Measurements from ENCODE around the gene ZEB1.

ZEB1 gene

DNA sequence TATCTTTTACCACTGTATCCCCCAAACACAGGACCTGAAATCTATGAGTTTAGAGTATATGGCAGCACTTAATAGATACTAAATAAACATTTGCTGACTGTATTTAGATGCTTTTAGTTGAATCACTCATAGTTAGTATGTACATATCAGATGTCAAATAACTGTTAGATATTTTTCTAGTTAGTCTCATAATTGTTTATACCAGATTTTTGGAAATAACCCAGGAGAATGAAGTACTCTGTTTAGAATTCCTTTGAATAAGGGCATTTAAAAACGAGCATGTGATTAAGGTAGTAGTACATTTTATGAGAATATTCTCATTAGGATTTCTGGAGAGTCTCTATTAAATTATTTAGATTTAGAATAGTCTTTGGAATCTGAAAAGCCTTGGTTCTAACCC, 22.3 kb upstream of the ZEB1 start:
- Histone ChIP-seq H3K4me1 (no peaks in the 10 kb centered on the region), H3K27me3 (no peaks in the 10 kb centered on the region), H3K4me3 (ENCODE audit: low read depth, low read length) (no peak overlapping the region), H3K9me3 (no peaks in the 10 kb centered on the region), H3K36me3 (no peaks in the 10 kb centered on the region)
- TF ChIP-seq, protein P1, sequence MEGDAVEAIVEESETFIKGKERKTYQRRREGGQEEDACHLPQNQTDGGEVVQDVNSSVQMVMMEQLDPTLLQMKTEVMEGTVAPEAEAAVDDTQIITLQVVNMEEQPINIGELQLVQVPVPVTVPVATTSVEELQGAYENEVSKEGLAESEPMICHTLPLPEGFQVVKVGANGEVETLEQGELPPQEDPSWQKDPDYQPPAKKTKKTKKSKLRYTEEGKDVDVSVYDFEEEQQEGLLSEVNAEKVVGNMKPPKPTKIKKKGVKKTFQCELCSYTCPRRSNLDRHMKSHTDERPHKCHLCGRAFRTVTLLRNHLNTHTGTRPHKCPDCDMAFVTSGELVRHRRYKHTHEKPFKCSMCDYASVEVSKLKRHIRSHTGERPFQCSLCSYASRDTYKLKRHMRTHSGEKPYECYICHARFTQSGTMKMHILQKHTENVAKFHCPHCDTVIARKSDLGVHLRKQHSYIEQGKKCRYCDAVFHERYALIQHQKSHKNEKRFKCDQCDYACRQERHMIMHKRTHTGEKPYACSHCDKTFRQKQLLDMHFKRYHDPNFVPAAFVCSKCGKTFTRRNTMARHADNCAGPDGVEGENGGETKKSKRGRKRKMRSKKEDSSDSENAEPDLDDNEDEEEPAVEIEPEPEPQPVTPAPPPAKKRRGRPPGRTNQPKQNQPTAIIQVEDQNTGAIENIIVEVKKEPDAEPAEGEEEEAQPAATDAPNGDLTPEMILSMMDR (IDR thresholded peaks at IDR 0.05; ENCODE audit: low read depth, low read length) = no peak
- DNase-seq = no peak

DNA sequence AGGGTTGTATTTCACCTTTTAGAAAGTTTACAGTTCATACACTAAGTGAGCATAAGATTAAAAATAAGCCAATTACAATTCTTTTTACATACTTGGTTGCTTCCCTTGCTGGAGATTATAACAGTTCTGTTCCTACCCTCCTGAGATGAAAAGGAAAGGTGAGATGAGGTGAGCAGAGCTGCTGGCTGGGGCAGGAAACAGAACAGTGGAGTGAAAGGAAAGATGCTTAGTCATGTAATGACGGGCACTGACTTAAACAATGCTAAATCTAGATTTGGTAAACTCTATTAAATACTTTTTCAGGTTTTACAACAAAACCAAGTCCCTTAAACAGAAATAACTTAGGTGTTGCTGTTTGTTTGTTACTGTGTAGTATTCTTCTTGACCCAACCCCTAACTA, 19.9 kb upstream of the ZEB1 start:
- Histone ChIP-seq H3K36me3 (no peaks in the 10 kb centered on the region), H3K27me3 (no peaks in the 10 kb centered on the region), H3K4me1 (no peaks in the 10 kb centered on the region), H3K4me3 (ENCODE audit: low read depth, low read length) (no peak overlapping the region), H3K9me3 (no peaks in the 10 kb centered on the region)
- DNase-seq = no peak
- TF ChIP-seq, protein P1 (IDR thresholded peaks at IDR 0.05; ENCODE audit: low read depth, low read length) = no peak

DNA sequence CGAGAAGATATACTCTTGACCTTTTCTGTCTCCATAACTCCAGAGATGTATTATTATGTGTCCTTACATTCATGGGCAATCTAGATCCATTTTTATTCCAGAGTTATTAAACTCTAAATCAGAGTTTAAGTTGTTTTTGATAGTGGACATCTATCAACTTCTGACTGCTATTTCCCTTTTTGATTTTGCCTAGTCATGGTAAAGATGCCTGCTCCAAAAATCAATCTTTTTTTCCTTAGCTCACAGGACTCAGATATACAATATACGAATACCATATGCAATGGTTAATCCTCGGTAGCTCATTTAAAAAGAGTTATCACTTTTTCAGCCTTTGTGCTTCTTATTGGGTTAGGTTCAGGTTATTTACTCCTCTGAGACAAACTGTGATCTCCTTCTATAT, 15.8 kb upstream of the ZEB1 start:
- Histone ChIP-seq H3K4me1 (peaks cover 4% of the 10 kb centered on the region; the same call in 1 of the 2 replicates), H3K36me3 (no peaks in the 10 kb centered on the region), H3K9me3 (no peaks in the 10 kb centered on the region; the same call in 1 of the 2 replicates), H3K27me3 (no peaks in the 10 kb centered on the region), H3K4me3 (ENCODE audit: low read depth, low read length) (no peak overlapping the region)
- no peak for DNase-seq
- TF ChIP-seq, protein P1 (IDR thresholded peaks at IDR 0.05; ENCODE audit: low read depth, low read length) = no peak

DNA sequence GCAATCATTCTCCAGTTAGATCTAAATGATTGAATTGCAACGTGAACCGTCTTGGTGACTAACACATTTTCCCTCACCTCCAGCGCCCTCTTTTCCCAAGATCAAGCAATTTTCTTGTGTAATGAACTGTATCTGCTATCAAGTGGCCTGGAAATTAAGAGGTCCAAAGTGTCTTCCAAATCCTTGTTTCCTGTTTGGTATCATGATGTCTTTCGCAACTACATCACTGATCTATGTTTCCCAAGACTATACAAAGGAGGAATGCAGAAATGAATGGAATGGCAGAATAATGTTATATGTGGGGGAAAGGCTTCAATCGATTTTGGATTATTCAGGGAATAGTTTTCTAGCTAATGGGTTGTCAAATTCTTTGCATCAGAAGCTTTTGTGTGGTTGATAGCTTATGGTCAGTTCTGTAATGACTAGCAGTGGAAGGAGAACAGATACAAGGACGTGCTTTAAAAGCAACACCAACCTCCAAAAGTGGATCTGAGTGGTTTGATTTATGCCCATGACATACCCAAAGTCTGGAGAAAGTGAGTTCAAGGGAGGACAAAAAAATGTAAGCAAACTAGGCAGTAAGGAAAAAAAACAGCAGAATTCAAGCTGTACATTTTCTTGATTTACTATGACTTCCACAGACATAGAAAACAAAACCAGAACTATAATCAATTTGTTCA, 14.6 kb upstream of the ZEB1 start:
- H3K4me1 ChIP-seq = peaks cover 4% of the 10 kb centered on the region; the same call in 1 of the 2 replicates
- H3K27me3 ChIP-seq = no peaks in the 10 kb centered on the region
- no peaks in the 10 kb centered on the region for H3K36me3 ChIP-seq
- DNase-seq = no peak
- H3K9me3 ChIP-seq = no peaks in the 10 kb centered on the region; the same call in 1 of the 2 replicates
- no peak overlapping the region for H3K4me3 ChIP-seq (ENCODE audit: low read depth, low read length)
- TF ChIP-seq, protein P1 (IDR thresholded peaks at IDR 0.05; ENCODE audit: low read depth, low read length) = no peak

DNA sequence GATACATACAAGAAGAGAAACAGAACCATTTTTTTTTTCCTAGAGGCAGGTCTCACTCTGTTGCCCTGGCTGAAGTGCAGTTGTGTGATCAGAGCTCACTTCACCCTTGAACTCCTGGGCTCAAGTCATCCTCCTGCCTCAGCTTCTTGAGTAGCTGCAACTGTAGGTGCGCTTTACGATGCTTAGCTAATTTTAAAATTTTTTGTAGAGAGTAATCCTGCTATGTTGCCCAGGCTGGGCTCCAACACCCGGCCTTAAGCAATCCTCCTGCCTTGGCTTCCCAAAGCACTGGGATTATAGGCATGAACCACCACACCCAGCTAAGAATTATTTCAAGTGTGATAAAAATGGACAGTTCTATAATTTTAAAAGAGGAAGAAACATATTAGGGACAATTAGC, 5.6 kb upstream of the ZEB1 start:
- no peak for DNase-seq
- Histone ChIP-seq H3K4me3 (ENCODE audit: low read depth, low read length) (no peak overlapping the region), H3K4me1 (no peaks in the 10 kb centered on the region), H3K36me3 (no peaks in the 10 kb centered on the region; the same call in 1 of the 2 replicates), H3K9me3 (no peaks in the 10 kb centered on the region), H3K27me3 (no peaks in the 10 kb centered on the region)
- TF ChIP-seq, protein P1 (IDR thresholded peaks at IDR 0.05; ENCODE audit: low read depth, low read length) = no peak

Data from BE2C (cell line).